ENCODE data around the gene NR2E1. TPM values are rescaled to one million over a fixed set of nuclear protein-coding genes. Genes with fewer than 3 reads are reported as not detected.

The NR2E1 gene
- total and polyA plus RNA-seq, 11 donors = not detected

DNA sequence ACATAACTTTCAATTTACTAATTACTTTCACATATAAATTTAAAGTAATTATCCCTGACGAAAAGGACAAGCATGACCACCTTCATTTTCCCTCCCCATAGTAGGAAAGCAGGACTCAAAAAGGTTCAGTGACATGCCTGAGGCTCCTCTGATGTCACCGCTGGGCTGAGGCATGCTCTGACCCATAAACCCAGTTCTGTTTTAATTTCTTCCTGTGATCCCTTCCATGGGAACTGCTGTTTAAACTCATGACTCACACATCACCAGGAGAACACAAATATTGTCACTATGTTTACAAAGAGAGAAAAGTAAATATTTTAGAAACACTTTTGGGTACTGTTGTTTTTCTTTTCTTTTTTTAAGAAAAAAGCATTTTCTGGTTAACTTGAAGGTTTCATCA, 38.0 kb upstream of the NR2E1 start:
- Histone ChIP-seq H3K36me3 (no peaks in the 10 kb centered on the region), H3K4me3 (no peak overlapping the region), H3K27ac (no peak overlapping the region), H3K27me3 (peaks cover 7 to 81% (median 27%) of the 10 kb centered on the region in 9 donors), H3K4me1 (no peaks in the 10 kb centered on the region), H3K9me3 (no peaks in the 10 kb centered on the region)
- TF ChIP-seq POLR2A (IDR thresholded peaks at IDR 0.05) = no peak
- TF ChIP-seq, protein P1, sequence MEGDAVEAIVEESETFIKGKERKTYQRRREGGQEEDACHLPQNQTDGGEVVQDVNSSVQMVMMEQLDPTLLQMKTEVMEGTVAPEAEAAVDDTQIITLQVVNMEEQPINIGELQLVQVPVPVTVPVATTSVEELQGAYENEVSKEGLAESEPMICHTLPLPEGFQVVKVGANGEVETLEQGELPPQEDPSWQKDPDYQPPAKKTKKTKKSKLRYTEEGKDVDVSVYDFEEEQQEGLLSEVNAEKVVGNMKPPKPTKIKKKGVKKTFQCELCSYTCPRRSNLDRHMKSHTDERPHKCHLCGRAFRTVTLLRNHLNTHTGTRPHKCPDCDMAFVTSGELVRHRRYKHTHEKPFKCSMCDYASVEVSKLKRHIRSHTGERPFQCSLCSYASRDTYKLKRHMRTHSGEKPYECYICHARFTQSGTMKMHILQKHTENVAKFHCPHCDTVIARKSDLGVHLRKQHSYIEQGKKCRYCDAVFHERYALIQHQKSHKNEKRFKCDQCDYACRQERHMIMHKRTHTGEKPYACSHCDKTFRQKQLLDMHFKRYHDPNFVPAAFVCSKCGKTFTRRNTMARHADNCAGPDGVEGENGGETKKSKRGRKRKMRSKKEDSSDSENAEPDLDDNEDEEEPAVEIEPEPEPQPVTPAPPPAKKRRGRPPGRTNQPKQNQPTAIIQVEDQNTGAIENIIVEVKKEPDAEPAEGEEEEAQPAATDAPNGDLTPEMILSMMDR (IDR thresholded peaks at IDR 0.05) = no peak
- ATAC-seq (no peak), DNase-seq (no peak)
- intact Hi-C loops (cut with DNase I) = no loop called here
- 80 to 85% (median 83%) methylated on average over 2 of the region's 2 CpGs for WGBS, 4 donors

DNA sequence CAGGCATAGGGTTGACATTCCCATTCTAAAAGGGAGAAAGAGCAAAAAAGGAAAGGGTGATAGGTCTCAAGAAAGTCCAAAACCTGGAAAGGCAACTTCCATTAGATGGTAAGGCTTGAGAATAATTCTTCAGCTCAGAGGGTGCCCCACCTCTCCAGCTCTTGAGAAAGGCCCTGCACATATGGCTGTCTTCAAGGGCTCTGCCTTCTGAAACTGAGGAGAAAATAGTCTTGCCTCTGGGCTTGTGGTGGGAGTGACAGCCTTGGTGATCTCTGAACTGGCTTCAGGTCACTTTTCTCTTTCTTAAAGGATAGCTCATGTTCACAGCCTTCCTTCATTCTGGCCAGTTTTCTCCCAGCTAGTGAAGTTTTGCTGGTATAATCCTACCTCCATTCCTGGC, 35.6 kb upstream of the NR2E1 start:
- TF ChIP-seq, protein P1 (IDR thresholded peaks at IDR 0.05) = no peak
- no peak for TF ChIP-seq POLR2A (IDR thresholded peaks at IDR 0.05)
- Histone ChIP-seq H3K4me1 (peaks cover 0 to 17% (median 7%) of the 10 kb centered on the region in 12 donors), H3K36me3 (no peaks in the 10 kb centered on the region), H3K27me3 (peaks cover 0 to 80% (median 18%) of the 10 kb centered on the region in 9 donors), H3K27ac (no peak overlapping the region), H3K9me3 (no peaks in the 10 kb centered on the region), H3K4me3 (no peak overlapping the region)
- DNase-seq (no peak), ATAC-seq (no peak)
- intact Hi-C loops (cut with DNase I) = no loop called here

DNA sequence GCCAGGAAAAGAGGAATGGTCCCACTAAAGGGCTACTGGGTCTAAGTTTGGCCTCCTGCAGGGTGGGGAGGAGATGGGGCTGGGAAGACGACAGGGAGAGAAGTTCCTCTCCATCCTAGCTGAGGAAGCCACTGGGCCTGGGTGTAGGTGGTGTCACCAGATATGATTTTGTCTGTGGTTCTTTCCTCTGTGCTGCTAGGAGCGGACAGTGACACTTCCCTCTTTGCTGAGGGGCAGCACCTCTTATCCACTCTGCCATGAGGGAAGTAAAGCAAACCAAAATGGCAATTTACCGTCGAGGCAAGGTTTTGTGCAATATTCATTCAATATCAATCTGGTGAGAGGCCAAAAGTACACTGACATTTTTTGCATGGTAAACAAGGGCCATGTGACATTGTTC, 33.0 kb upstream of the NR2E1 start:
- 86 to 91% (median 87%) methylated on average over 4 of the region's 4 CpGs for WGBS, 4 donors
- no peak for TF ChIP-seq POLR2A (IDR thresholded peaks at IDR 0.05)
- TF ChIP-seq, protein P1 (IDR thresholded peaks at IDR 0.05) = no peak
- Histone ChIP-seq H3K4me1 (peaks cover 0 to 17% (median 7%) of the 10 kb centered on the region in 12 donors), H3K27me3 (peaks cover 0 to 74% (median 3%) of the 10 kb centered on the region in 9 donors), H3K36me3 (no peaks in the 10 kb centered on the region), H3K27ac (no peak overlapping the region), H3K4me3 (no peak overlapping the region), H3K9me3 (no peaks in the 10 kb centered on the region)
- no peak for ATAC-seq
- intact Hi-C loops (cut with DNase I) = no loop called here
- DNase-seq = no peak

DNA sequence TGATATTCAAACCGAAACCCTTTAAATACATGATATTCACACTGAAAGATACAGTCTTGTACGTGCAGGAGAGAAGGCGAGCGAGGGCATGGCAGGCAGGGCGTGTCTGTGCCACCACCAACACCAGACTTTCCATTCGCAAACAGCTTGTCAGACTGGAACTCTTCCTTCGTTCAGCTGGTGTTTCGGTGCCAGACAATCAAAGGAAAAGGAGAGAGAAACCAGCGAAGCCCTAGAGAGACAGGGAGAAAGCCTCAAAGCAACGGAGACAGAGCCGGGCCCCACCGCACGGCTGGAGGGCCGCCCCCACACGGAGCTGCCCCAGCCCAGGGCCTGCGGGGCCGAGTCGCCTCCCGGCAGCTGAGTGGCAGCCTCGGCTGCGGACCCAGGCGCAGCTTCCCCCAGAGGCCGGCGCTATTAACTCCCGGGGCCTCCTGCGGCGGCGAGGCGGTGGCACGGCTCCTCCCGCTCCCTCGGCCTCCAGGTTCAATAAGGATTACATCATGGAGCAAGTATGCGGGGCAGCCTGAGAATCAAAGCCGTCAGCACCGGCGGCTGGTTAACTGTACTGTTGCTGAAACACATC, 32.1 kb upstream of the NR2E1 start:
- H3K36me3 ChIP-seq = no peaks in the 10 kb centered on the region
- no peak for TF ChIP-seq POLR2A (IDR thresholded peaks at IDR 0.05)
- TF ChIP-seq, protein P1 (IDR thresholded peaks at IDR 0.05) = peak in 3 of 12 donors; percentile 9 to 24 (median 15)
- no peaks in the 10 kb centered on the region for H3K9me3 ChIP-seq
- ATAC-seq (peak; percentile 76 to 94 (median 92)), DNase-seq (peak; percentile 40 to 70 (median 62))
- intact Hi-C loops (cut with DNase I) = no loop called here
- peaks cover 0 to 76% (median 3%) of the 10 kb centered on the region in 9 donors for H3K27me3 ChIP-seq
- H3K4me3 ChIP-seq = peak overlapping the region; percentile 10 to 58 (median 50)
- H3K4me1 ChIP-seq = peaks cover 0 to 17% (median 7%) of the 10 kb centered on the region in 12 donors
- 7 to 13% (median 9%) methylated on average over 25 to 36 of the region's 36 CpGs for WGBS, 4 donors
- H3K27ac ChIP-seq = peak overlapping the region in 11 of 12 donors; percentile 42 to 88 (median 69)

Data from heart left ventricle (tissue), 16 donors.